ACC112 (cell line): Measurements from ENCODE around the gene CORO6.

Source experiments
- H2AFZ ChIP-seq: fragments of 200-600 bp; sonication (generic); one replicate; pipeline ENCODE4 v1.6.0; 2017; ENCODE audit warnings: antibody characterized with exemption, low read length; ENCODE audit not compliant: unreplicated experiment
- H3K27ac ChIP-seq: fragments of 200-600 bp; sonication (generic); 2 replicates; pipeline ENCODE4 v1.5.1; 2014; ENCODE audit warnings: low read depth, mild to moderate bottlenecking, antibody characterized with exemption, low read length, moderate library complexity
- H3K27me3 ChIP-seq: fragments of 200-600 bp; sonication (generic); 2 replicates; pipeline ENCODE4 v1.6.1; 2014; ENCODE audit warnings: mild to moderate bottlenecking, antibody characterized with exemption, low read length, moderate library complexity, mixed read lengths; ENCODE audit not compliant: insufficient read depth
- H3K36me3 ChIP-seq: fragments of 200-600 bp; sonication (generic); 2 replicates; pipeline ENCODE4 v1.6.1; 2016; ENCODE audit warnings: mild to moderate bottlenecking, antibody characterized with exemption, low read length, moderate library complexity, mixed read lengths; ENCODE audit not compliant: insufficient read depth
- H3K4me1 ChIP-seq: fragments of 200-600 bp; sonication (generic); one replicate; pipeline ENCODE4 v1.6.1; 2016; ENCODE audit warnings: low read length, mixed read lengths; ENCODE audit not compliant: insufficient read depth, unreplicated experiment, control insufficient read depth
- H3K4me3 ChIP-seq: fragments of 200-600 bp; sonication (generic); 2 replicates; pipeline ENCODE4 v1.5.1; 2014; ENCODE audit warnings: mild to moderate bottlenecking, low read depth, low read length
- H3K79me2 ChIP-seq: fragments of 200-600 bp; sonication (generic); one replicate; pipeline ENCODE4 v1.6.0; 2016; ENCODE audit warnings: low read length; ENCODE audit not compliant: control insufficient read depth, unreplicated experiment, insufficient read depth

Gene CORO6

GRCh38 chr17:29620271-29620670 is 2.4 kb downstream of the CORO6 start:
- Histone ChIP-seq H2AFZ (no peak overlapping the region), H3K4me1 (peaks cover 21% of the 10 kb centered on the region), H3K4me3 (no peak overlapping the region), H3K36me3 (no peaks in the 10 kb centered on the region), H3K79me2 (no peaks in the 10 kb centered on the region), H3K27ac (no peak overlapping the region), H3K27me3 (peaks cover 13% of the 10 kb centered on the region)

GRCh38 chr17:29619251-29619650 is 3.5 kb downstream of the CORO6 start:
- Histone ChIP-seq H2AFZ (no peak overlapping the region), H3K36me3 (no peaks in the 10 kb centered on the region), H3K79me2 (no peaks in the 10 kb centered on the region), H3K27me3 (peaks cover 13% of the 10 kb centered on the region), H3K4me1 (peaks cover 17% of the 10 kb centered on the region), H3K4me3 (no peak overlapping the region), H3K27ac (no peak overlapping the region)

- Histone ChIP-seq H3K36me3 (no peaks in the 10 kb centered on the region), H3K27me3 (peaks cover 13% of the 10 kb centered on the region), H3K27ac (no peak overlapping the region), H2AFZ (no peak overlapping the region), H3K4me1 (peaks cover 21% of the 10 kb centered on the region), H3K4me3 (no peak overlapping the region), H3K79me2 (no peaks in the 10 kb centered on the region)
Observed at GRCh38 chr17:29618272-29619065, 4.2 kb downstream of the CORO6 start.

GRCh38 chr17:29617481-29618271 is 5.0 kb downstream of the CORO6 start:
- Histone ChIP-seq H3K36me3 (no peaks in the 10 kb centered on the region), H3K79me2 (no peaks in the 10 kb centered on the region), H3K4me3 (peak overlapping the region; percentile 48), H3K27ac (no peak overlapping the region), H3K27me3 (peaks cover 13% of the 10 kb centered on the region), H2AFZ (no peak overlapping the region), H3K4me1 (peaks cover 21% of the 10 kb centered on the region)

GRCh38 chr17:29617125-29617480 is 5.6 kb downstream of the CORO6 start:
- Histone ChIP-seq H2AFZ (no peak overlapping the region), H3K27me3 (peaks cover 13% of the 10 kb centered on the region), H3K79me2 (no peaks in the 10 kb centered on the region), H3K4me1 (peaks cover 18% of the 10 kb centered on the region), H3K36me3 (no peaks in the 10 kb centered on the region), H3K27ac (no peak overlapping the region), H3K4me3 (no peak overlapping the region)

- 0 out of 2 replicates have a peak overlapping the region, but pooled peaks have one; percentile 27 for H3K4me3 ChIP-seq
Observed at GRCh38 chr17:29616300-29617048, 6.2 kb downstream of the CORO6 start.

GRCh38 chr17:29615492-29616299 is 7.0 kb downstream of the CORO6 start:
- Histone ChIP-seq H2AFZ (no peak overlapping the region), H3K27ac (no peak overlapping the region), H3K4me3 (peak overlapping the region; percentile 27), H3K36me3 (no peaks in the 10 kb centered on the region), H3K27me3 (peaks cover 13% of the 10 kb centered on the region), H3K79me2 (no peaks in the 10 kb centered on the region), H3K4me1 (peaks cover 13% of the 10 kb centered on the region)

More at GRCh38 chr17:29616300-29617048, 6.2 kb downstream of the CORO6 start:
- Histone ChIP-seq H3K4me1 (peaks cover 13% of the 10 kb centered on the region), H3K36me3 (no peaks in the 10 kb centered on the region), H3K27ac (no peak overlapping the region), H3K79me2 (no peaks in the 10 kb centered on the region), H2AFZ (no peak overlapping the region), H3K27me3 (peaks cover 13% of the 10 kb centered on the region)

- no peak overlapping the region for H2AFZ ChIP-seq
- no peaks in the 10 kb centered on the region for H3K79me2 ChIP-seq
- H3K4me1 ChIP-seq: peaks cover 10% of the 10 kb centered on the region
- H3K36me3 ChIP-seq: no peaks in the 10 kb centered on the region
- no peak overlapping the region for H3K4me3 ChIP-seq
- H3K27me3 ChIP-seq: peaks cover 13% of the 10 kb centered on the region
- H3K27ac ChIP-seq: no peak overlapping the region
Observed at GRCh38 chr17:29615048-29615385, 7.7 kb downstream of the CORO6 start.

- Histone ChIP-seq H3K79me2 (no peaks in the 10 kb centered on the region), H3K27ac (no peak overlapping the region), H2AFZ (no peak overlapping the region), H3K4me1 (peaks cover 10% of the 10 kb centered on the region), H3K4me3 (no peak overlapping the region), H3K27me3 (peaks cover 13% of the 10 kb centered on the region), H3K36me3 (no peaks in the 10 kb centered on the region)
Observed at GRCh38 chr17:29614349-29615047, 8.2 kb downstream of the CORO6 start.
